GM21447 (cell line): Measurements from ENCODE around the gene UBE3A.
"Not testable (repeated sequence)": the region's sequence is repeated elsewhere in the genome, so short reads cannot be mapped to it uniquely, and the experiment has no call there.

Source experiments
- ATAC-seq: cut with Tn5 transposase; IDR thresholded peaks from one replicate; pipeline ENCODE4 v1.9.1; 2021; ENCODE audit not compliant: unreplicated experiment

UBE3A gene

GRCh38 chr15:25438601-25439368 lies at the start of gene UBE3A:
TSS of gene UBE3A (minus strand) at chr15:25439024. CDS start at chr15:25409107, 29,917 bp downstream.
- peak; percentile 81 for ATAC-seq

- no peak for ATAC-seq
Observed at GRCh38 chr15:25487226-25487884, 48.5 kb upstream of the UBE3A start.

GRCh38 chr15:25486051-25486450 lies 47.2 kb upstream of the UBE3A start:
- ATAC-seq: no peak

GRCh38 chr15:25481208-25481859 lies 42.5 kb upstream of the UBE3A start:
- no peak for ATAC-seq

- ATAC-seq: no peak
Observed at GRCh38 chr15:25478313-25478712, 39.5 kb upstream of the UBE3A start.

- no peak for ATAC-seq
Observed at GRCh38 chr15:25477816-25478215, 39.0 kb upstream of the UBE3A start.

GRCh38 chr15:25474251-25474650 lies 35.4 kb upstream of the UBE3A start:
- ATAC-seq: no peak

- no peak for ATAC-seq
Observed at GRCh38 chr15:25470230-25470629, 31.4 kb upstream of the UBE3A start.

GRCh38 chr15:25469377-25469776 lies 30.6 kb upstream of the UBE3A start:
- ATAC-seq: no peak

GRCh38 chr15:25468611-25469010 lies 29.8 kb upstream of the UBE3A start:
- no peak for ATAC-seq

GRCh38 chr15:25465835-25466234 lies 27.0 kb upstream of the UBE3A start:
- ATAC-seq: no peak

GRCh38 chr15:25464784-25465183 lies 26.0 kb upstream of the UBE3A start:
- no peak for ATAC-seq

GRCh38 chr15:25464383-25464782 lies 25.6 kb upstream of the UBE3A start:
- no peak for ATAC-seq

- no peak for ATAC-seq
Observed at GRCh38 chr15:25456196-25456595, 17.4 kb upstream of the UBE3A start.

- ATAC-seq: no peak
Observed at GRCh38 chr15:25455226-25455625, 16.4 kb upstream of the UBE3A start.

GRCh38 chr15:25454771-25455170 lies 15.9 kb upstream of the UBE3A start:
- no peak for ATAC-seq

GRCh38 chr15:25453246-25453645 lies 14.4 kb upstream of the UBE3A start:
- not testable (repeated sequence) for ATAC-seq

GRCh38 chr15:25451501-25451900 lies 12.7 kb upstream of the UBE3A start:
- ATAC-seq: no peak

GRCh38 chr15:25450163-25450562 lies 11.3 kb upstream of the UBE3A start:
- ATAC-seq: no peak

GRCh38 chr15:25446076-25446475 lies 7.3 kb upstream of the UBE3A start:
- ATAC-seq: no peak

- ATAC-seq: no peak
Observed at GRCh38 chr15:25445412-25445811, 6.6 kb upstream of the UBE3A start.

- no peak for ATAC-seq
Observed at GRCh38 chr15:25441111-25441510, 2.3 kb upstream of the UBE3A start.
